SK-N-SH (cell line): ENCODE results near the gene FICD. TPM values are rescaled to one million over a fixed set of nuclear protein-coding genes. Genes with fewer than 3 reads are reported as not detected.

Experiments used
- CTCF ChIA-PET: fragments of 300-600, 350-600 bp; formaldehyde crosslinking; extraction: SDS; loops from one replicate; lab custom pipeline; 2021; lab: Yijun Ruan, JAX
- POLR2A ChIA-PET: fragments of 350-600 bp; sonication (Branson Sonifier 250); formaldehyde crosslinking; extraction: SDS; loops from one replicate; lab custom pipeline; 2020; ENCODE audit warnings: antibody characterized with exemption, inconsistent platforms; lab: Yijun Ruan, JAX
- DNase-seq: peaks from one replicate; pipeline ENCODE4 v3.0.0; 2012
- H2AFZ ChIP-seq: fragments of 200-600 bp; sonication (generic); 2 replicates; pipeline ENCODE4 v1.8.1; 2016; ENCODE audit warnings: antibody characterized with exemption, mild to moderate bottlenecking, low read depth
- H3F3A ChIP-seq: fragments of 200-600 bp; sonication (generic); replicated peaks from 2 replicates; pipeline ENCODE3; 2016; ENCODE audit warnings: antibody characterized with exemption, mild to moderate bottlenecking; ENCODE audit not compliant: insufficient read depth
- H3K27ac ChIP-seq, 2 experiments: fragments of 200-500 bp in 1 of 2; fragments of 200-600 bp in 1 of 2; sonication (Bioruptor generic) in 1 of 2; sonication (generic), shearing (Covaris generic) in 1 of 2; 2 replicates each; pipeline versions ENCODE4 v1.5.1 to v1.6.1; 2014 to 2016; ENCODE audit warnings: low read depth in 2 of 2, inconsistent platforms in 1 of 2, low read length in 1 of 2, mild to moderate bottlenecking in 1 of 2, mixed read lengths in 1 of 2
- H3K27me3 ChIP-seq: fragments of 200-600 bp; sonication (generic), shearing (Covaris generic); 2 replicates; pipeline ENCODE4 v1.6.1; 2016; ENCODE audit warnings: mixed run types; ENCODE audit not compliant: insufficient read depth
- H3K36me3 ChIP-seq, 2 experiments: fragments of 200-500 bp in 1 of 2; fragments of 200-600 bp in 1 of 2; sonication (Bioruptor generic) in 1 of 2; sonication (generic) in 1 of 2; replicated peaks in 1 of 2; 2 replicates each; pipeline versions ENCODE3 to v1.5.1; 2014 to 2016; ENCODE audit warnings: low read length in 1 of 2, mild to moderate bottlenecking in 1 of 2; ENCODE audit not compliant: insufficient read depth in 2 of 2, control insufficient read depth in 1 of 2
- H3K4me1 ChIP-seq, 2 experiments: fragments of 200-500 bp in 1 of 2; fragments of 200-600 bp in 1 of 2; sonication (Bioruptor generic) in 1 of 2; sonication (generic), shearing (Covaris generic) in 1 of 2; 2 replicates each; pipeline versions ENCODE4 v1.5.1 to v1.6.1; 2014 to 2016; ENCODE audit warnings: low read depth in 1 of 2, low read length in 1 of 2, mixed run types in 1 of 2; ENCODE audit not compliant: insufficient read depth in 2 of 2, control insufficient read depth in 1 of 2
- H3K4me2 ChIP-seq: fragments of 200-600 bp; sonication (generic), shearing (Covaris generic); 2 replicates; pipeline ENCODE4 v1.6.1; 2017; ENCODE audit warnings: mixed run types
- H3K4me3 ChIP-seq, 2 experiments: fragments of 200-500 bp in 1 of 2; fragments of 200-600 bp in 1 of 2; sonication (Bioruptor generic) in 1 of 2; sonication (generic), shearing (Covaris generic) in 1 of 2; 2 replicates each; pipeline versions ENCODE4 v1.5.1 to v1.8.1; 2014 to 2016; ENCODE audit warnings: low read depth in 2 of 2, inconsistent platforms in 1 of 2, low read length in 1 of 2, mild to moderate bottlenecking in 1 of 2, mixed read lengths in 1 of 2, moderate library complexity in 1 of 2
- H3K79me2 ChIP-seq: fragments of 200-600 bp; sonication (generic); 2 replicates; pipeline ENCODE4 v1.8.1; 2017; ENCODE audit warnings: mild to moderate bottlenecking; ENCODE audit not compliant: insufficient read depth
- H3K9ac ChIP-seq: fragments of 200-600 bp; sonication (generic); 2 replicates; pipeline ENCODE4 v1.6.1; 2017; ENCODE audit warnings: mixed run types
- H3K9me2 ChIP-seq: fragments of 200-600 bp; sonication (generic); 2 replicates; pipeline ENCODE4 v1.6.1; 2017; ENCODE audit warnings: mixed run types
- H3K9me3 ChIP-seq: fragments of 200-600 bp; sonication (generic); 2 replicates; pipeline ENCODE4 v1.6.1; 2017; ENCODE audit warnings: mixed run types, mild to moderate bottlenecking, moderate library complexity
- H4K20me1 ChIP-seq: fragments of 200-600 bp; sonication (generic); 2 replicates; pipeline ENCODE4 v1.6.1; 2017; ENCODE audit warnings: mild to moderate bottlenecking, mixed run types; ENCODE audit not compliant: insufficient read depth
- CHD2 ChIP-seq: fragments of 150-350 bp; IDR thresholded peaks from 2 replicates; pipeline ENCODE4 v1.6.1; 2018; ENCODE audit warnings: low read length; ENCODE audit not compliant: partially characterized antibody
- EZH2phosphoT487 ChIP-seq: fragments of 200-600 bp; sonication (generic); IDR thresholded peaks from 2 replicates; pipeline ENCODE4 v1.6.1; 2017; ENCODE audit warnings: low read depth, mixed run types, mild to moderate bottlenecking, antibody characterized with exemption, moderate library complexity, borderline replicate concordance
- FOXJ3 ChIP-seq: sonication (generic); formaldehyde crosslinking; IDR thresholded peaks from 2 replicates; pipeline ENCODE4 v1.5.1; 2020; ENCODE audit warnings: mild to moderate bottlenecking, missing genetic modification reagents
- JUND ChIP-seq: IDR thresholded peaks from 2 replicates; pipeline ENCODE4 v1.4.0; 2012
- MXI1 ChIP-seq: IDR thresholded peaks from 2 replicates; pipeline ENCODE4 v1.6.1; 2012; ENCODE audit warnings: mild to moderate bottlenecking, low read depth, low read length, improper control_type of control experiment
- NFIC ChIP-seq: IDR thresholded peaks from 2 replicates; pipeline ENCODE4 v1.4.0; 2012; ENCODE audit warnings: borderline replicate concordance
- RAD21 ChIP-seq: IDR thresholded peaks from 2 replicates; pipeline ENCODE4 v1.6.1; 2012; ENCODE audit warnings: mild to moderate bottlenecking, low read length
- RCOR1 ChIP-seq: fragments of 150-350 bp; IDR thresholded peaks from 2 replicates; pipeline ENCODE4 v1.6.1; 2017; ENCODE audit warnings: antibody characterized with exemption, low read length
- RFX5 ChIP-seq: IDR thresholded peaks from 2 replicates; pipeline ENCODE4 v1.6.1; 2012; ENCODE audit warnings: mild to moderate bottlenecking, improper control_type of control experiment, low read length
- TAF1 ChIP-seq: IDR thresholded peaks from 2 replicates; pipeline ENCODE4 v1.6.1; 2012; ENCODE audit warnings: low read depth, mild to moderate bottlenecking, low read length, moderate library complexity, borderline replicate concordance
- TEAD4 ChIP-seq: IDR thresholded peaks from 2 replicates; pipeline ENCODE4 v1.4.0; 2012; ENCODE audit warnings: mild to moderate bottlenecking, borderline replicate concordance; ENCODE audit not compliant: insufficient read depth
- USF2 ChIP-seq: fragments of 150-350 bp; IDR thresholded peaks from 2 replicates; pipeline ENCODE4 v1.6.1; 2017; ENCODE audit warnings: antibody characterized with exemption, low read length, low read depth, borderline replicate concordance
- YY1 ChIP-seq: IDR thresholded peaks from 2 replicates; pipeline ENCODE4 v1.4.0; 2012; ENCODE audit warnings: low read depth, mild to moderate bottlenecking
- WGBS: methylation state at CpG from one replicate; pipeline ENCODE4 v1.1.6; 2017; ENCODE audit warnings: low lambda C conversion rate; 5-methylcytosine and 5-hydroxymethylcytosine counted together
- polyA plus RNA-seq, 3 experiments: library from polyadenylated mRNA; depleted of rRNA; stranded (reverse); fragments of >200 nt; gene quantifications; 2 replicates each; pipeline ENCODE4 v1.2.3, GENCODE V29; 2012
- TF ChIP-seq, protein P1 (sequence below): IDR thresholded peaks from 2 replicates; pipeline ENCODE4; 2012
- TF ChIP-seq, protein P2 (sequence below): fragments of 150-350 bp; IDR thresholded peaks from 2 replicates; pipeline ENCODE4 v1.6.1; 2016; ENCODE audit warnings: mild to moderate bottlenecking, low read depth, low read length

FICD gene
- polyA plus RNA-seq, 1 of the 3 experiments (the other 2 are of a cell fraction): 1.0 TPM

DNA sequence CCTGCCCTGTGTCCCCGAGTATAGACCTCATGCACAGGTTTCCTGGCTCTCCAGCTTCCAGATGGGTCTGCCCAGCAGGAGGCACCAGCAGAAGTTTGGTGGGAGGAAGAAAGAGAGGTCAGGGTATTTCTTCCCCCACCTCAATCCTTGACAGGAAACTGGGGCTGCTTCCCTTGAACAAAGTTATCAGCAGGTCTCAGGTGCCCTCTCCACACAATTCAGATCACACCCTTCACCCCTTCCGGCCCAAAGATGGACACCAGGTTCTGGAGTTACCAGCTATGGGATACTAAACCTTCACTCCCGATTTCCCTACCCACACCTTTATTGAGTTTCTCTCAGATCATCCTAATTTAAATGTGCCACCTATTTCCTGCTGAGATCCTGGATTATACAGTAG is 44.7 kb downstream of the FICD start (continued):
- TF ChIP-seq EZH2phosphoT487 (no peak), FOXJ3 (CRISPR knock-in tag) (no peak)

DNA sequence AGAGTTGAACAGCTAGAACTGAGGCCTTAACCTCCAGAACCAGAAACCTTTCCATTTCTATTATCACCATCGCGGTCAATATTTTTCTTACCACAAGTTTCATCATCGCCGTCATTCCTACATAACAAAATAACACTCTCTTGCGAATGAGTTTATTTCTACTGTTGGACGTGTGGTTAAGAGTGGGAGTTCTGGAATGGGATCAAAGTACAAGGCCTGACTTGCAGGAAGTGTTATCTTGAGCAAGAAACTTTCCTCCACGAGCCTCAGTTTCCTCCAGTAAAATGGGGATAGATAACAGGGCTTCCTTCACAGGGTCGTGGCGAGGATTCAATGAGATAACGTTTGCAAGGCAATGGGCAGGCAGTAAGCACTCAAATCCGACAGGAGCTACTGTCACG is 45.2 kb downstream of the FICD start:
- CTCF ChIA-PET: interaction anchor here (1.1 to 16.0 kb wide), 3 partner anchors 11 to 244 kb away, joined by 3 to 503 read pairs (median 9); no protein-coding TSS in a partner anchor

GRCh38 chr12:108560752-108561719 is 46.0 kb downstream of the FICD start, which contains the start of gene SART3:
TSS of gene SART3 (minus strand) at chr12:108561173. CDS start at chr12:108561154, 19 bp downstream.
- ChIA-PET CTCF (interaction anchor here (0.6 to 16.0 kb wide), 6 partner anchors 11 to 643 kb away, joined by 3 to 503 read pairs (median 4); no protein-coding TSS in a partner anchor), POLR2A (interaction anchor here (0.6 to 1.0 kb wide), 3 partner anchors 20 to 750 kb away, joined by 3 to 5 read pairs (median 3); no protein-coding TSS in a partner anchor)
- H3K79me2 ChIP-seq: peaks cover 77% of the 10 kb centered on the region
- H3F3A ChIP-seq: peaks cover 18% of the 10 kb centered on the region
- peak within 1 kb of the TSS; percentile 90 for H3K9ac ChIP-seq
- H4K20me1 ChIP-seq: peaks cover 25% of the 10 kb centered on the region
- H3K27me3 ChIP-seq: no peaks in the 10 kb centered on the region
- peaks cover 24 to 39% of the 10 kb centered on the region in 2 experiments for H3K4me1 ChIP-seq
- H3K27ac ChIP-seq: peak within 1 kb of the TSS; percentile 81 to 95
- peak within 1 kb of the TSS; percentile 99 for H2AFZ ChIP-seq
- H3K9me3 ChIP-seq: no peaks in the 10 kb centered on the region
- peak; percentile 82 for DNase-seq
- peaks cover 17 to 26% of the 10 kb centered on the region in 2 experiments for H3K36me3 ChIP-seq
- peak within 1 kb of the TSS; percentile 67 to 97 for H3K4me3 ChIP-seq
- H3K4me2 ChIP-seq: peak within 1 kb of the TSS; percentile 92
- no peaks in the 10 kb centered on the region for H3K9me2 ChIP-seq
- WGBS: 1% methylated on average over 50 of the region's 57 CpGs
- TF ChIP-seq TAF1: peak; percentile 95
- 0 out of 2 replicates have a peak, but pooled peaks have one; percentile 19 for TF ChIP-seq TEAD4
- no peak for TF ChIP-seq RAD21
- TF ChIP-seq, protein P1, sequence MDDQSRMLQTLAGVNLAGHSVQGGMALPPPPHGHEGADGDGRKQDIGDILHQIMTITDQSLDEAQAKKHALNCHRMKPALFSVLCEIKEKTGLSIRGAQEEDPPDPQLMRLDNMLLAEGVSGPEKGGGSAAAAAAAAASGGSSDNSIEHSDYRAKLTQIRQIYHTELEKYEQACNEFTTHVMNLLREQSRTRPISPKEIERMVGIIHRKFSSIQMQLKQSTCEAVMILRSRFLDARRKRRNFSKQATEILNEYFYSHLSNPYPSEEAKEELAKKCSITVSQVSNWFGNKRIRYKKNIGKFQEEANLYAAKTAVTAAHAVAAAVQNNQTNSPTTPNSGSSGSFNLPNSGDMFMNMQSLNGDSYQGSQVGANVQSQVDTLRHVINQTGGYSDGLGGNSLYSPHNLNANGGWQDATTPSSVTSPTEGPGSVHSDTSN: no peak
- peak; percentile 98 for TF ChIP-seq YY1
- TF ChIP-seq USF2: no peak
- no peak for TF ChIP-seq JUND
- TF ChIP-seq MXI1: peak; percentile 48; the same call in 1 of the 2 replicates
- TF ChIP-seq RFX5: no peak
- peak; percentile 47 for TF ChIP-seq CHD2
- TF ChIP-seq RCOR1: 0 out of 2 replicates have a peak, but pooled peaks have one; percentile 13
- TF ChIP-seq NFIC: no peak
- TF ChIP-seq, protein P2, sequence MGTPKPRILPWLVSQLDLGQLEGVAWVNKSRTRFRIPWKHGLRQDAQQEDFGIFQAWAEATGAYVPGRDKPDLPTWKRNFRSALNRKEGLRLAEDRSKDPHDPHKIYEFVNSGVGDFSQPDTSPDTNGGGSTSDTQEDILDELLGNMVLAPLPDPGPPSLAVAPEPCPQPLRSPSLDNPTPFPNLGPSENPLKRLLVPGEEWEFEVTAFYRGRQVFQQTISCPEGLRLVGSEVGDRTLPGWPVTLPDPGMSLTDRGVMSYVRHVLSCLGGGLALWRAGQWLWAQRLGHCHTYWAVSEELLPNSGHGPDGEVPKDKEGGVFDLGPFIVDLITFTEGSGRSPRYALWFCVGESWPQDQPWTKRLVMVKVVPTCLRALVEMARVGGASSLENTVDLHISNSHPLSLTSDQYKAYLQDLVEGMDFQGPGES: no peak

More for the DNA sequence above, 45.2 kb downstream of the FICD start:
- 2% methylated on average over 12 of the region's 12 CpGs for WGBS
- Histone ChIP-seq H3K27ac (peak overlapping the region; percentile 81 to 95; a peak in 2 of 4 replicates), H3F3A (peaks cover 12% of the 10 kb centered on the region), H3K4me3 (peak overlapping the region; percentile 67 to 97), H2AFZ (no peak overlapping the region), H3K27me3 (no peaks in the 10 kb centered on the region), H3K79me2 (peaks cover 84% of the 10 kb centered on the region), H4K20me1 (peaks cover 32% of the 10 kb centered on the region), H3K9ac (peak overlapping the region; percentile 90), H3K36me3 (peaks cover 13 to 20% of the 10 kb centered on the region in 2 experiments), H3K4me1 (peaks cover 17 to 32% of the 10 kb centered on the region in 2 experiments), H3K9me3 (no peaks in the 10 kb centered on the region), H3K4me2 (peak overlapping the region; percentile 92), H3K9me2 (no peaks in the 10 kb centered on the region)
- TF ChIP-seq MXI1: peak; percentile 28; the same call in 1 of the 2 replicates
- TF ChIP-seq USF2: no peak
- DNase-seq: no peak
- POLR2A ChIA-PET: interaction anchor here (1.0 kb wide), 1 partner anchor 19 kb away, joined by 5 read pairs; no protein-coding TSS in a partner anchor
